CD4-positive, alpha-beta memory T cell (primary cell): ENCODE results near the gene SRRM3. TPM values are rescaled to one million over a fixed set of nuclear protein-coding genes. Genes with fewer than 3 reads are reported as not detected.
"Not testable (repeated sequence)": the region's sequence is repeated elsewhere in the genome, so short reads cannot be mapped to it uniquely, and the experiment has no call there.

ENCODE experiments used
- CTCF ChIA-PET: fragments of 350-600 bp; sonication (Branson Sonifier 250); formaldehyde crosslinking; loops from one replicate; lab custom pipeline; 2021; ENCODE audit warnings: inconsistent platforms; ENCODE audit not compliant: partially characterized antibody; lab: Charles Lee
- POLR2A ChIA-PET: fragments of 350-600 bp; sonication (Branson Sonifier 250); formaldehyde crosslinking; loops from one replicate; lab custom pipeline; 2021; ENCODE audit not compliant: partially characterized antibody; lab: Charles Lee
- DNase-seq, 5 donors: peaks; one replicate each; pipeline versions ENCODE4 v3.0.0 to v3.0.0-alpha.2; 2020 to 2022; ENCODE audit warnings: mixed read lengths in 1 of 5
- H3K27ac ChIP-seq: one replicate; pipeline ENCODE4 v1.7.0; 2013; ENCODE audit warnings: low read depth, low read length
- H3K27me3 ChIP-seq: 2 replicates; pipeline ENCODE4 v1.7.0; 2013; ENCODE audit warnings: mild to moderate bottlenecking, low read length, moderate library complexity; ENCODE audit not compliant: insufficient read depth
- H3K36me3 ChIP-seq: 2 replicates; pipeline ENCODE4 v1.7.0; 2013; ENCODE audit warnings: mild to moderate bottlenecking, low read length, moderate library complexity; ENCODE audit not compliant: insufficient read depth
- H3K4me1 ChIP-seq: 2 replicates; pipeline ENCODE4 v1.7.0; 2013; ENCODE audit warnings: mild to moderate bottlenecking, low read length, moderate library complexity; ENCODE audit not compliant: insufficient read depth
- H3K4me3 ChIP-seq, 2 donors: one replicate each; pipeline ENCODE4 v1.7.0; 2013; ENCODE audit warnings: low read length in 2 of 2, mild to moderate bottlenecking in 1 of 2
- H3K9me3 ChIP-seq, 2 donors: one replicate each; pipeline ENCODE4 v1.7.0; 2013; ENCODE audit warnings: low read length in 2 of 2, control low read depth in 1 of 2; ENCODE audit not compliant: control insufficient read depth in 1 of 2
- H3K27ac Mint-ChIP-seq, 7 donors: one replicate each; pipeline ENCODE4 v1.8.0; 2020 to 2021; ENCODE audit warnings: mixed read lengths in 7 of 7, mild to moderate bottlenecking in 6 of 7, inconsistent platforms in 3 of 7, moderate library complexity in 3 of 7
- H3K27me3 Mint-ChIP-seq, 2 donors: one replicate each; pipeline ENCODE4 v1.8.0; 2020 to 2021; ENCODE audit warnings: mixed read lengths in 2 of 2
- H3K36me3 Mint-ChIP-seq, 2 donors: one replicate each; pipeline ENCODE4 v1.8.0; 2020 to 2021; ENCODE audit warnings: mixed read lengths in 2 of 2, inconsistent platforms in 1 of 2, mild to moderate bottlenecking in 1 of 2
- H3K4me1 Mint-ChIP-seq, 4 donors: one replicate each; pipeline ENCODE4 v1.8.0; 2020 to 2021; ENCODE audit warnings: mixed read lengths in 4 of 4, mild to moderate bottlenecking in 1 of 4
- H3K4me3 Mint-ChIP-seq, 8 donors: one replicate each; pipeline ENCODE4 v1.8.0; 2020 to 2021; ENCODE audit warnings: mixed read lengths in 8 of 8, mild to moderate bottlenecking in 7 of 8, moderate library complexity in 6 of 8, inconsistent platforms in 3 of 8
- H3K9me3 Mint-ChIP-seq, 8 donors: one replicate each; pipeline ENCODE4 v1.8.0; 2020 to 2021; ENCODE audit warnings: mixed read lengths in 8 of 8, mild to moderate bottlenecking in 5 of 8, inconsistent platforms in 3 of 8, moderate library complexity in 1 of 8
- intact Hi-C: fragments of 100-400 bp; cut with micrococcal nuclease; formaldehyde crosslinking; loops from one replicate; pipeline ENCODE4 v1.15.1; 2023
- polyA plus RNA-seq, 2 donors: library from polyadenylated mRNA; unstranded; fragments of 300-500 nt; fragmentation: Illumina TruSeq; gene quantifications; one replicate each; pipeline ENCODE4 v1.2.3, GENCODE V29; 2021
- total RNA-seq, 2 experiments: library from RNA; stranded (reverse); gene quantifications; one replicate each; pipeline ENCODE4 v1.2.3, GENCODE V29; 2021

The SRRM3 gene
- total and polyA plus RNA-seq, 4 experiments from 2014 or later = not detected

DNA sequence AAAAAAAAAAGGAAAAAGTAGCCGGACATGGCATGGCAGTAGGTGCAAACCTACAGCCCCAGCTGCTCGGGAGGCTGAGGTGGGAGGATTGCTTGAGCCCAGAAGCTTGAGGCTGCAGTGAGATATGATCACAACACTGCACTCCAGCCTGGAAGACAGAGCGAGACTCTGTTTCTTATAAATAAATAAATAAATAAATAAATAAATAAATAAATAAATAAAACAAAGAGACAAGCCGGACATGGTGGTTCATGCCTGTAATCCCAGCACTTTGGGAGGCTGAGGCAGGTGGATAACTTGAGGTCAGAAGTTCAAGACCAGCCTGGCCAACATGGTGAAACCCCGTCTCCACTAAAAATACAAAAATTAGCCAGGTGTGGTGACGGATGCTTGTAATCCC lies 113.0 kb downstream of the SRRM3 start:
- ChIA-PET CTCF (interaction anchor here (1.0 to 17.2 kb wide), 11 partner anchors 14 to 171 kb away, joined by 3 to 350 read pairs (median 6); partner anchors contain the start of genes HSPB1 and YWHAG), POLR2A (interaction anchor here (1.0 to 7.0 kb wide), 5 partner anchors 12 to 137 kb away, joined by 4 to 128 read pairs (median 6); partner anchors contain the start of genes HSPB1 and YWHAG)
- H3K9me3 ChIP-seq, H3K4me3 ChIP-seq, H3K36me3 ChIP-seq, H3K27ac ChIP-seq, H3K27me3 ChIP-seq, DNase-seq, H3K36me3 Mint-ChIP-seq, H3K9me3 Mint-ChIP-seq, H3K27me3 Mint-ChIP-seq: not testable (repeated sequence)
- H3K4me1 Mint-ChIP-seq = peaks cover 15 to 32% (median 23%) of the 10 kb centered on the region in 4 donors
- H3K4me1 ChIP-seq = peaks cover 26% of the 10 kb centered on the region
- intact Hi-C loops = loop anchor here (1.0 to 5.0 kb wide), 7 partner anchors 12 to 808 kb away; partner anchors contain the start of genes CCDC146, HSPB1 and SRRM3
- H3K4me3 Mint-ChIP-seq = peak overlapping the region in 1 of 8 donors; percentile 55
- peak overlapping the region in 3 of 7 donors; percentile 41 to 86 (median 77) for H3K27ac Mint-ChIP-seq

DNA sequence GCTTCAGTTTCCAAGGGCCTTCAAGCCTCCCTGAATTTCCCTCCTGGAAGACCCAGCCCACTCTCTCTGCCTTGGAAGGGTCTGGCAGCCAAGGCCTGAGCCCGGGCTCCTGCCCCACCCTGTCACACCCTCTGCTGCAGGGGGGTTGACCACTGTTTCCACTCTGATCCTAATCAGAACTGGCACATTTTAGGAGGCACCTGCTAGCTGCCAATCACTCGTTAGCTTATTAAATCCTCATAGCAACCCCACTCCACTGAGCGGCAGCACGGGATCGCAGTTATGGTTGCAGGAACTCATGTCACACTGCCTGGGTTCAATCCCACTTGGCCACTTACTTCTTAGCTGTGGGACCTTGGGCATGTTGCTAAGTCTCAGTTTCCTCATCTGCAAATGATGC lies 113.7 kb downstream of the SRRM3 start:
- H3K36me3 ChIP-seq = no peaks in the 10 kb centered on the region
- H3K36me3 Mint-ChIP-seq = peaks cover 0 to 2% of the 10 kb centered on the region in 2 donors
- DNase-seq = no peak
- CTCF ChIA-PET = interaction anchor here (0.7 to 17.2 kb wide), 8 partner anchors 15 to 295 kb away, joined by 3 to 350 read pairs (median 4); partner anchors contain the start of genes HSPB1 and YWHAG
- intact Hi-C loops = loop anchor here (5.0 kb wide), 2 partner anchors 33 to 807 kb away; partner anchors contain the start of gene CCDC146
- no peaks in the 10 kb centered on the region for H3K9me3 ChIP-seq
- POLR2A ChIA-PET = interaction anchor here (3.3 to 7.0 kb wide), 2 partner anchors 13 to 42 kb away, joined by 26 to 128 read pairs; partner anchors contain the start of genes HSPB1 and YWHAG
- H3K4me3 ChIP-seq = no peak overlapping the region
- no peaks in the 10 kb centered on the region for H3K9me3 Mint-ChIP-seq
- no peak overlapping the region for H3K27ac ChIP-seq
- H3K4me1 ChIP-seq = peaks cover 28% of the 10 kb centered on the region
- H3K4me3 Mint-ChIP-seq = no peak overlapping the region
- no peaks in the 10 kb centered on the region for H3K27me3 ChIP-seq
- H3K27me3 Mint-ChIP-seq = no peaks in the 10 kb centered on the region
- H3K4me1 Mint-ChIP-seq = peaks cover 17 to 32% (median 25%) of the 10 kb centered on the region in 4 donors
- H3K27ac Mint-ChIP-seq = peak overlapping the region in 1 of 7 donors; percentile 19

- Mint-ChIP-seq H3K4me1 (peaks cover 18 to 32% (median 25%) of the 10 kb centered on the region in 4 donors), H3K36me3 (peaks cover 0 to 2% of the 10 kb centered on the region in 2 donors), H3K4me3 (peak overlapping the region; percentile 92 to 99 (median 96)), H3K27ac (peak overlapping the region; percentile 83 to 99 (median 98)), H3K27me3 (no peaks in the 10 kb centered on the region), H3K9me3 (no peaks in the 10 kb centered on the region)
- ChIA-PET CTCF (interaction anchor here (0.7 to 17.2 kb wide), 7 partner anchors 8 to 140 kb away, joined by 3 to 350 read pairs (median 40); partner anchors contain the start of genes HSPB1 and YWHAG), POLR2A (interaction anchor here (0.6 to 7.0 kb wide), 14 partner anchors 8 to 151 kb away, joined by 3 to 128 read pairs (median 6); partner anchors contain the start of genes HSPB1 and YWHAG)
- intact Hi-C loops = loop anchor here (5.0 kb wide), 2 partner anchors 35 to 805 kb away; partner anchors contain the start of gene CCDC146
- peaks cover 28% of the 10 kb centered on the region for H3K4me1 ChIP-seq
- no peaks in the 10 kb centered on the region for H3K9me3 ChIP-seq
- H3K4me3 ChIP-seq = peak overlapping the region; percentile 14 to 90
- no peaks in the 10 kb centered on the region for H3K27me3 ChIP-seq
- no peaks in the 10 kb centered on the region for H3K36me3 ChIP-seq
- DNase-seq = peak in 1 of 5 donors; percentile 6
- H3K27ac ChIP-seq = peak overlapping the region; percentile 81
Measured at GRCh38 chr7:76316984-76317781, 115.5 kb downstream of the SRRM3 start.

GRCh38 chr7:76317782-76318487 lies 116.2 kb downstream of the SRRM3 start:
- H3K9me3 ChIP-seq = no peaks in the 10 kb centered on the region
- H3K36me3 ChIP-seq = no peaks in the 10 kb centered on the region
- peak overlapping the region; percentile 81 for H3K27ac ChIP-seq
- Mint-ChIP-seq H3K4me3 (peak overlapping the region; percentile 92 to 99 (median 96)), H3K9me3 (no peaks in the 10 kb centered on the region), H3K27ac (peak overlapping the region; percentile 83 to 99 (median 98)), H3K36me3 (peaks cover 0 to 2% of the 10 kb centered on the region in 2 donors), H3K27me3 (no peaks in the 10 kb centered on the region), H3K4me1 (peaks cover 18 to 32% (median 25%) of the 10 kb centered on the region in 4 donors)
- intact Hi-C loops = loop anchor here (1.0 to 5.0 kb wide), 7 partner anchors 16 to 804 kb away; partner anchors contain the start of genes CCDC146 and HSPB1
- CTCF ChIA-PET = interaction anchor here (1.1 to 17.2 kb wide), 10 partner anchors 9 to 140 kb away, joined by 3 to 350 read pairs (median 6); partner anchors contain the start of genes HSPB1 and YWHAG
- H3K4me3 ChIP-seq = peak overlapping the region; percentile 90 to 91
- POLR2A ChIA-PET = interaction anchor here (0.6 to 7.0 kb wide), 20 partner anchors 9 to 403 kb away, joined by 3 to 128 read pairs (median 5); partner anchors contain the start of genes HSPB1, POR and YWHAG
- peaks cover 28% of the 10 kb centered on the region for H3K4me1 ChIP-seq
- peak; percentile 93 to 96 (median 93) for DNase-seq
- H3K27me3 ChIP-seq = no peaks in the 10 kb centered on the region

DNA sequence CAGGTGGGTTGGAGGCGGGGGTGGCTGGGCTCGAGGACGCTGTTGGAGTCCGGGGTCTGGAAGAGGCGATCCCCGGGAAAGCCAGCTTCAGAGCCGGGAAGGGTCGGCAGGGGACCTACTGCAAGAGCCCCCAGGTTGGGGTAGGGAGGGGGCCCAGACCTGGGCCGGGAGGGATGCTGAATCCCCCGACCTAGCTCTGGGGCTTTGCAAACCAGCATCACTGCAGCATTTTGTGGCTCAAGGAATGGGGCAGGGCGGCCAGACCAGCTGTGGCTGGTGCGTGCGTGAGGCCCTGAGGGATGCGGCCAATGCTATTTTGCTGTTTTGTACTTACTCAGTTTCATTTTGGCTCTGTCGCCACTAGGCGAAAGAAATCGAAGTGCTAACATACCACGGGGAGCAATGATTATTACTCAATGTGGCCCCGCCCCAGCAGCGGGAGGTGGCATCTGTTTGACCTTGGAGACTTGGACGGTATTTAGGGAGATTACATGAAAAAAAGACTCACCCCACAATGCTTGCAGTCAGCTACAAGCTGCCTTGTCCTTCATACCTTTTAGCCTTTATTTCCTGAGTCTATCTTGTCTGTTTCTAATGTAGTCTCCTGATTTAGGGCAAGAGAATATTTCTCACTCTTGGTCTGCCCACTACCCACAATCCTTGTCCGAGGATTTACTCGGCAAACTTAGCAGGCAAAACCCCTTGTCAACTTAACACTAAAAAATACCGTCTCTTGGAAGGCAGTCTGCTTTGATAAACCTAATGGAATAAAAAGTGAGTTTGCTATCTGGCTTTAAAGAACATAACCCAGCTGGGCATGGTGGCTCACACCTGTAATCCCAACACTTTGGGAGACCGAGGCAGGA lies 117.0 kb downstream of the SRRM3 start:
- Mint-ChIP-seq H3K9me3 (no peaks in the 10 kb centered on the region), H3K36me3 (peaks cover 0 to 2% of the 10 kb centered on the region in 2 donors), H3K27me3 (no peaks in the 10 kb centered on the region), H3K4me3 (peak overlapping the region; percentile 92 to 99 (median 96)), H3K27ac (peak overlapping the region; percentile 83 to 99 (median 98)), H3K4me1 (peaks cover 18 to 32% (median 25%) of the 10 kb centered on the region in 4 donors)
- H3K9me3 ChIP-seq = no peaks in the 10 kb centered on the region
- H3K27ac ChIP-seq = peak overlapping the region; percentile 81
- no peaks in the 10 kb centered on the region for H3K27me3 ChIP-seq
- peak overlapping the region; percentile 90 to 91 for H3K4me3 ChIP-seq
- intact Hi-C loops = loop anchor here (1.0 to 5.0 kb wide), 7 partner anchors 16 to 804 kb away; partner anchors contain the start of genes CCDC146 and HSPB1
- DNase-seq = peak; percentile 57 to 82 (median 65)
- ChIA-PET POLR2A (interaction anchor here (0.6 to 7.0 kb wide), 19 partner anchors 9 to 734 kb away, joined by 3 to 128 read pairs (median 5); partner anchors contain the start of genes HSPB1, POR and YWHAG), CTCF (interaction anchor here (1.1 to 17.2 kb wide), 9 partner anchors 10 to 141 kb away, joined by 3 to 350 read pairs (median 6); partner anchors contain the start of genes HSPB1 and YWHAG)
- no peaks in the 10 kb centered on the region for H3K36me3 ChIP-seq
- peaks cover 28% of the 10 kb centered on the region for H3K4me1 ChIP-seq
